HG02870 (cell line): ENCODE measurements around the gene TMEM218.
"Not testable (repeated sequence)": the region's sequence is repeated elsewhere in the genome, so short reads cannot be mapped to it uniquely, and the experiment has no call there.

Experiments
- ATAC-seq: cut with Tn5 transposase; IDR thresholded peaks from one replicate; pipeline ENCODE4 v1.9.1; 2021; ENCODE audit warnings: mild to moderate bottlenecking, moderate library complexity; ENCODE audit not compliant: unreplicated experiment

Gene TMEM218

GRCh38 chr11:125091247-125091876, 20.1 kb downstream of the TMEM218 start:
- ATAC-seq: no peak

GRCh38 chr11:125090816-125091215, 20.6 kb downstream of the TMEM218 start:
- ATAC-seq: no peak

- not testable (repeated sequence) for ATAC-seq
Observed at GRCh38 chr11:125090151-125090550, 21.3 kb downstream of the TMEM218 start.

GRCh38 chr11:125089481-125089880, 21.9 kb downstream of the TMEM218 start:
- ATAC-seq: not testable (repeated sequence)

GRCh38 chr11:125088576-125089455, 22.6 kb downstream of the TMEM218 start:
- no peak for ATAC-seq

GRCh38 chr11:125088123-125088522, 23.3 kb downstream of the TMEM218 start:
- no peak for ATAC-seq

- no peak for ATAC-seq
Observed at GRCh38 chr11:125086633-125087296, 24.7 kb downstream of the TMEM218 start.

GRCh38 chr11:125085301-125086081, 25.9 kb downstream of the TMEM218 start:
- ATAC-seq: no peak

- no peak for ATAC-seq
Observed at GRCh38 chr11:125084761-125085231, 26.6 kb downstream of the TMEM218 start.

- no peak for ATAC-seq
Observed at GRCh38 chr11:125084057-125084416, 27.4 kb downstream of the TMEM218 start.

GRCh38 chr11:125083312-125084056, 27.9 kb downstream of the TMEM218 start:
- no peak for ATAC-seq

- no peak for ATAC-seq
Observed at GRCh38 chr11:125082611-125083311, 28.7 kb downstream of the TMEM218 start.

GRCh38 chr11:125082040-125082439, 29.4 kb downstream of the TMEM218 start:
- no peak for ATAC-seq

- no peak for ATAC-seq
Observed at GRCh38 chr11:125081098-125081798, 30.2 kb downstream of the TMEM218 start.

- ATAC-seq: no peak
Observed at GRCh38 chr11:125080531-125080911, 30.9 kb downstream of the TMEM218 start.

GRCh38 chr11:125079878-125080530, 31.4 kb downstream of the TMEM218 start:
- ATAC-seq: no peak

- no peak for ATAC-seq
Observed at GRCh38 chr11:125079151-125079877, 32.1 kb downstream of the TMEM218 start.
